ENCODE results near the gene INPP4B.
A peak's percentile ranks its signal among the peaks of the same experiment; 100 is the strongest.
"Not testable (repeated sequence)": the region's sequence is repeated elsewhere in the genome, so short reads cannot be mapped to it uniquely, and the experiment has no call there.

The INPP4B gene

GRCh38 chr4:142404191-142404611 is 441.9 kb downstream of the INPP4B start:
- Histone ChIP-seq H3K4me3 (ENCODE audit: low read length in 2 of 2) (peak overlapping the region in 1 of 2 donors; percentile 36), H3K9ac (ENCODE audit: low read length in 2 of 2) (no peak overlapping the region), H3K27ac (ENCODE audit: low read length) (no peak overlapping the region), H3K27me3 (ENCODE audit: control insufficient read depth in 1 of 2, insufficient read depth in 2 of 2, low read length in 2 of 2) (no peaks in the 10 kb centered on the region), H3K4me1 (ENCODE audit: control insufficient read depth, insufficient read depth, low read length) (peaks cover 9% of the 10 kb centered on the region), H3K36me3 (ENCODE audit: control insufficient read depth in 2 of 2, insufficient read depth in 2 of 2, low read length in 2 of 2) (no peaks in the 10 kb centered on the region), H3K9me3 (ENCODE audit: control insufficient read depth in 2 of 2, low read length in 2 of 2) (no peaks in the 10 kb centered on the region)

GRCh38 chr4:142402900-142403299 is 443.2 kb downstream of the INPP4B start:
- H3K27ac ChIP-seq (ENCODE audit: low read length): no peak overlapping the region
- H3K4me3 ChIP-seq (ENCODE audit: low read length in 2 of 2): no peak overlapping the region
- no peak overlapping the region for H3K9ac ChIP-seq (ENCODE audit: low read length in 2 of 2)
- no peaks in the 10 kb centered on the region for H3K9me3 ChIP-seq (ENCODE audit: control insufficient read depth in 2 of 2, low read length in 2 of 2)
- H3K27me3 ChIP-seq (ENCODE audit: control insufficient read depth in 1 of 2, insufficient read depth in 2 of 2, low read length in 2 of 2): no peaks in the 10 kb centered on the region
- H3K4me1 ChIP-seq (ENCODE audit: control insufficient read depth, insufficient read depth, low read length): peaks cover 9% of the 10 kb centered on the region
- no peaks in the 10 kb centered on the region for H3K36me3 ChIP-seq (ENCODE audit: control insufficient read depth in 2 of 2, insufficient read depth in 2 of 2, low read length in 2 of 2)

GRCh38 chr4:142402156-142402555 is 443.9 kb downstream of the INPP4B start:
- H3K27me3 ChIP-seq (ENCODE audit: control insufficient read depth in 1 of 2, insufficient read depth in 2 of 2, low read length in 2 of 2): no peaks in the 10 kb centered on the region
- H3K9ac ChIP-seq (ENCODE audit: low read length in 2 of 2): no peak overlapping the region
- no peak overlapping the region for H3K4me3 ChIP-seq (ENCODE audit: low read length in 2 of 2)

GRCh38 chr4:142397364-142397991 is 448.6 kb downstream of the INPP4B start:
- H3K9me3 ChIP-seq (ENCODE audit: control insufficient read depth in 2 of 2, low read length in 2 of 2); H3K27me3 ChIP-seq (ENCODE audit: control insufficient read depth in 1 of 2, insufficient read depth in 2 of 2, low read length in 2 of 2); H3K9ac ChIP-seq (ENCODE audit: low read length in 2 of 2); H3K4me3 ChIP-seq (ENCODE audit: low read length in 2 of 2); H3K36me3 ChIP-seq (ENCODE audit: control insufficient read depth in 2 of 2, insufficient read depth in 2 of 2, low read length in 2 of 2); H3K4me1 ChIP-seq (ENCODE audit: control insufficient read depth, insufficient read depth, low read length); H3K27ac ChIP-seq (ENCODE audit: low read length): not testable (repeated sequence)

More at GRCh38 chr4:142402156-142402555, 443.9 kb downstream of the INPP4B start:
- H3K9me3 ChIP-seq (ENCODE audit: control insufficient read depth in 2 of 2, low read length in 2 of 2): no peaks in the 10 kb centered on the region
- H3K36me3 ChIP-seq (ENCODE audit: control insufficient read depth in 2 of 2, insufficient read depth in 2 of 2, low read length in 2 of 2): no peaks in the 10 kb centered on the region
- H3K4me1 ChIP-seq (ENCODE audit: control insufficient read depth, insufficient read depth, low read length): peaks cover 9% of the 10 kb centered on the region
- no peak overlapping the region for H3K27ac ChIP-seq (ENCODE audit: low read length)

GRCh38 chr4:142396279-142396678 is 449.8 kb downstream of the INPP4B start:
- Histone ChIP-seq H3K4me3 (ENCODE audit: low read length in 2 of 2) (no peak overlapping the region), H3K27ac (ENCODE audit: low read length) (no peak overlapping the region), H3K4me1 (ENCODE audit: control insufficient read depth, insufficient read depth, low read length) (no peaks in the 10 kb centered on the region), H3K9me3 (ENCODE audit: control insufficient read depth in 2 of 2, low read length in 2 of 2) (no peaks in the 10 kb centered on the region), H3K9ac (ENCODE audit: low read length in 2 of 2) (no peak overlapping the region), H3K27me3 (ENCODE audit: control insufficient read depth in 1 of 2, insufficient read depth in 2 of 2, low read length in 2 of 2) (no peaks in the 10 kb centered on the region), H3K36me3 (ENCODE audit: control insufficient read depth in 2 of 2, insufficient read depth in 2 of 2, low read length in 2 of 2) (no peaks in the 10 kb centered on the region)

- no peaks in the 10 kb centered on the region for H3K36me3 ChIP-seq (ENCODE audit: control insufficient read depth in 2 of 2, insufficient read depth in 2 of 2, low read length in 2 of 2)
- no peak overlapping the region for H3K27ac ChIP-seq (ENCODE audit: low read length)
- no peak overlapping the region for H3K4me3 ChIP-seq (ENCODE audit: low read length in 2 of 2)
- no peaks in the 10 kb centered on the region for H3K4me1 ChIP-seq (ENCODE audit: control insufficient read depth, insufficient read depth, low read length)
- no peaks in the 10 kb centered on the region for H3K27me3 ChIP-seq (ENCODE audit: control insufficient read depth in 1 of 2, insufficient read depth in 2 of 2, low read length in 2 of 2)
- no peaks in the 10 kb centered on the region for H3K9me3 ChIP-seq (ENCODE audit: control insufficient read depth in 2 of 2, low read length in 2 of 2)
- no peak overlapping the region for H3K9ac ChIP-seq (ENCODE audit: low read length in 2 of 2)
Measured at GRCh38 chr4:142393127-142393526, 453.0 kb downstream of the INPP4B start.

- Histone ChIP-seq H3K9me3 (ENCODE audit: control insufficient read depth in 2 of 2, low read length in 2 of 2) (no peaks in the 10 kb centered on the region), H3K27ac (ENCODE audit: low read length) (no peak overlapping the region), H3K9ac (ENCODE audit: low read length in 2 of 2) (no peak overlapping the region), H3K27me3 (ENCODE audit: control insufficient read depth in 1 of 2, insufficient read depth in 2 of 2, low read length in 2 of 2) (no peaks in the 10 kb centered on the region), H3K4me1 (ENCODE audit: control insufficient read depth, insufficient read depth, low read length) (no peaks in the 10 kb centered on the region), H3K4me3 (ENCODE audit: low read length in 2 of 2) (no peak overlapping the region), H3K36me3 (ENCODE audit: control insufficient read depth in 2 of 2, insufficient read depth in 2 of 2, low read length in 2 of 2) (no peaks in the 10 kb centered on the region)
Measured at GRCh38 chr4:142386856-142387255, 459.2 kb downstream of the INPP4B start.

DNA sequence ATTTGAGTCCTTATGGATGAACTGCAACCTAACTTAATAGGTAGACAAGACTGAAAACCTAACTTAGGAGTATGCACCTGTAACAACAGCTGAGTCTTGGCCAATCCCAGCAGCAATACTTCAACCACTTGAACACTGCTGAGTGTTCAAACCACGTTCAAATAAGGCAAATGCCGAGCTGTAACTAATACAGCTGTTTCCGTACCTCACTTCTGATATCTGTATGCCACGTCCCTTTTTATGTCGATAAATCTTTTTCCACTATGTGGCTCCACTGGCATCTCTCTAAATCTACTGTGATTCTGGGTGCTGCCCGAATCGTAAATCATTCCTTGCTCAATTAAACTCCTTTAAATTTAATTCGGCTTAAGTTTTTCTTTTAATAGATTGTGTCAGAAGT is 459.7 kb downstream of the INPP4B start:
- H3K36me3 ChIP-seq (ENCODE audit: control insufficient read depth in 2 of 2, insufficient read depth in 2 of 2, low read length in 2 of 2): no peaks in the 10 kb centered on the region
- H3K9me3 ChIP-seq (ENCODE audit: control insufficient read depth in 2 of 2, low read length in 2 of 2): no peaks in the 10 kb centered on the region
- no peak overlapping the region for H3K27ac ChIP-seq (ENCODE audit: low read length)
- no peaks in the 10 kb centered on the region for H3K27me3 ChIP-seq (ENCODE audit: control insufficient read depth in 1 of 2, insufficient read depth in 2 of 2, low read length in 2 of 2)
- no peak overlapping the region for H3K4me3 ChIP-seq (ENCODE audit: low read length in 2 of 2)
- no peak overlapping the region for H3K9ac ChIP-seq (ENCODE audit: low read length in 2 of 2)
- H3K4me1 ChIP-seq (ENCODE audit: control insufficient read depth, insufficient read depth, low read length): no peaks in the 10 kb centered on the region

- Histone ChIP-seq H3K4me1 (ENCODE audit: control insufficient read depth, insufficient read depth, low read length) (peaks cover 11% of the 10 kb centered on the region), H3K9me3 (ENCODE audit: control insufficient read depth in 2 of 2, low read length in 2 of 2) (no peaks in the 10 kb centered on the region), H3K27me3 (ENCODE audit: control insufficient read depth in 1 of 2, insufficient read depth in 2 of 2, low read length in 2 of 2) (no peaks in the 10 kb centered on the region), H3K36me3 (ENCODE audit: control insufficient read depth in 2 of 2, insufficient read depth in 2 of 2, low read length in 2 of 2) (no peaks in the 10 kb centered on the region), H3K4me3 (ENCODE audit: low read length in 2 of 2) (no peak overlapping the region), H3K9ac (ENCODE audit: low read length in 2 of 2) (no peak overlapping the region), H3K27ac (ENCODE audit: low read length) (no peak overlapping the region)
Measured at GRCh38 chr4:142383800-142384470, 462.2 kb downstream of the INPP4B start.

DNA sequence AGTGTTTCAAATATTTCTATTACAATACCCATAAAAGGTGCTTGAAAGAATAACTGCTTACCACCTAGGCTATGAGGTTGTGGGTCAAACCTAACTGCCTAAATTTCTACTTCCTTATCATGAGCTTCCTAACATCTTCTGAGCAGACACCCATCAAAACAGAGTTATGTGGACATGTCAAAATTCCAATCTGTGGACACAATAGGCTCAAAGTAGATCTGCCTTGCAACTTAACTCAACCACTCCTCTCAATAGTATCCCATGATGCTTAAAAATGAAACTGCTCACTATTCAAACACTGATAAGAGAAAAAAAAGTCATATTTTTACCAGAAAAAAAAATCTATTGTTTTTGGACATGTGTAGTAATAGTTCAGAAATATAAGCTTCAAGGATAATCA is 462.7 kb downstream of the INPP4B start:
- H3K27ac ChIP-seq (ENCODE audit: low read length): no peak overlapping the region
- H3K4me1 ChIP-seq (ENCODE audit: control insufficient read depth, insufficient read depth, low read length): peaks cover 13% of the 10 kb centered on the region
- H3K9me3 ChIP-seq (ENCODE audit: control insufficient read depth in 2 of 2, low read length in 2 of 2): no peaks in the 10 kb centered on the region
- no peak overlapping the region for H3K9ac ChIP-seq (ENCODE audit: low read length in 2 of 2)
- no peaks in the 10 kb centered on the region for H3K27me3 ChIP-seq (ENCODE audit: control insufficient read depth in 1 of 2, insufficient read depth in 2 of 2, low read length in 2 of 2)
- H3K36me3 ChIP-seq (ENCODE audit: control insufficient read depth in 2 of 2, insufficient read depth in 2 of 2, low read length in 2 of 2): no peaks in the 10 kb centered on the region
- no peak overlapping the region for H3K4me3 ChIP-seq (ENCODE audit: low read length in 2 of 2)

GRCh38 chr4:142380052-142380602 is 466.0 kb downstream of the INPP4B start:
- Histone ChIP-seq H3K27me3 (ENCODE audit: control insufficient read depth in 1 of 2, insufficient read depth in 2 of 2, low read length in 2 of 2) (no peaks in the 10 kb centered on the region), H3K9ac (ENCODE audit: low read length in 2 of 2) (no peak overlapping the region), H3K4me1 (ENCODE audit: control insufficient read depth, insufficient read depth, low read length) (peaks cover 13% of the 10 kb centered on the region), H3K36me3 (ENCODE audit: control insufficient read depth in 2 of 2, insufficient read depth in 2 of 2, low read length in 2 of 2) (no peaks in the 10 kb centered on the region), H3K27ac (ENCODE audit: low read length) (no peak overlapping the region), H3K9me3 (ENCODE audit: control insufficient read depth in 2 of 2, low read length in 2 of 2) (no peaks in the 10 kb centered on the region), H3K4me3 (ENCODE audit: low read length in 2 of 2) (no peak overlapping the region)
